Activated naive CD4-positive, alpha-beta T cell treated with anti-CD3 and anti-CD28 coated beads for 36 hours (primary cell): Measurements from ENCODE around the gene OAT. TPM values are rescaled to one million over a fixed set of nuclear protein-coding genes. Genes with fewer than 3 reads are reported as not detected.

Source experiments
- CTCF ChIA-PET: fragments of 350-600 bp; sonication (Branson Sonifier 250); formaldehyde crosslinking; loops from one replicate; lab custom pipeline; 2021; ENCODE audit warnings: antibody characterized with exemption; lab: Charles Lee
- DNase-seq: peaks from one replicate; pipeline ENCODE4 v3.0.0-alpha.2; 2020
- H3K27ac Mint-ChIP-seq: one replicate; pipeline ENCODE4 v1.8.0; 2021; ENCODE audit warnings: mild to moderate bottlenecking, mixed read lengths
- H3K27me3 Mint-ChIP-seq: one replicate; pipeline ENCODE4 v1.8.0; 2021; ENCODE audit warnings: low read depth, mixed read lengths
- H3K36me3 Mint-ChIP-seq: one replicate; pipeline ENCODE4 v1.8.0; 2021; ENCODE audit warnings: low read depth, mixed read lengths
- H3K4me1 Mint-ChIP-seq: one replicate; pipeline ENCODE4 v1.8.0; 2021; ENCODE audit warnings: low read depth, mixed read lengths
- H3K4me3 Mint-ChIP-seq: one replicate; pipeline ENCODE4 v1.8.0; 2021; ENCODE audit warnings: mild to moderate bottlenecking, moderate library complexity, mixed read lengths
- H3K9me3 Mint-ChIP-seq: one replicate; pipeline ENCODE4 v1.8.0; 2021; ENCODE audit warnings: mixed read lengths
- intact Hi-C: fragments of 100-400 bp; cut with micrococcal nuclease; formaldehyde crosslinking; loops from one replicate; pipeline ENCODE4 v1.15.1; 2023
- total RNA-seq, 2 experiments: library from RNA; stranded (reverse); gene quantifications; one replicate each; pipeline ENCODE4 v1.2.3, GENCODE V29; 2021

The OAT gene
- total RNA-seq, 2 experiments from 2014 or later = 37.4 to 41.6 TPM

GRCh38 chr10:124383496-124383895 is 35.2 kb downstream of the OAT start:
- Mint-ChIP-seq H3K9me3 (no peaks in the 10 kb centered on the region), H3K27ac (no peak overlapping the region), H3K4me3 (no peak overlapping the region), H3K4me1 (no peaks in the 10 kb centered on the region), H3K36me3 (no peaks in the 10 kb centered on the region), H3K27me3 (peaks cover 28% of the 10 kb centered on the region)
- intact Hi-C loops = no loop called here
- CTCF ChIA-PET = interaction anchor here (0.7 kb wide), 1 partner anchor 93 kb away, joined by 3 read pairs; no protein-coding TSS in a partner anchor
- no peak for DNase-seq

GRCh38 chr10:124381011-124381611 is 37.6 kb downstream of the OAT start:
- CTCF ChIA-PET = interaction anchor here (0.8 to 1.9 kb wide), 4 partner anchors 8 to 386 kb away, joined by 3 to 14 read pairs (median 5); no protein-coding TSS in a partner anchor
- H3K9me3 Mint-ChIP-seq = no peaks in the 10 kb centered on the region
- H3K4me1 Mint-ChIP-seq = no peaks in the 10 kb centered on the region
- intact Hi-C loops = no loop called here
- DNase-seq = no peak
- H3K36me3 Mint-ChIP-seq = no peaks in the 10 kb centered on the region
- no peak overlapping the region for H3K27ac Mint-ChIP-seq
- peaks cover 35% of the 10 kb centered on the region for H3K27me3 Mint-ChIP-seq
- no peak overlapping the region for H3K4me3 Mint-ChIP-seq

GRCh38 chr10:124380256-124380995 is 38.3 kb downstream of the OAT start:
- Mint-ChIP-seq H3K27ac (no peak overlapping the region), H3K27me3 (peaks cover 35% of the 10 kb centered on the region), H3K36me3 (no peaks in the 10 kb centered on the region), H3K4me3 (no peak overlapping the region), H3K4me1 (no peaks in the 10 kb centered on the region), H3K9me3 (no peaks in the 10 kb centered on the region)
- no peak for DNase-seq
- intact Hi-C loops = no loop called here
- CTCF ChIA-PET = interaction anchor here (0.5 to 1.9 kb wide), 6 partner anchors 9 to 385 kb away, joined by 3 to 14 read pairs (median 4); no protein-coding TSS in a partner anchor

GRCh38 chr10:124379609-124380193 is 39.0 kb downstream of the OAT start:
- CTCF ChIA-PET = interaction anchor here (0.5 to 1.9 kb wide), 4 partner anchors 10 to 385 kb away, joined by 3 to 14 read pairs (median 6); no protein-coding TSS in a partner anchor
- no peak for DNase-seq

GRCh38 chr10:124378881-124379471 is 39.7 kb downstream of the OAT start:
- intact Hi-C loops = no loop called here
- Mint-ChIP-seq H3K9me3 (no peaks in the 10 kb centered on the region), H3K4me3 (no peak overlapping the region), H3K27me3 (peaks cover 35% of the 10 kb centered on the region), H3K4me1 (no peaks in the 10 kb centered on the region), H3K36me3 (no peaks in the 10 kb centered on the region), H3K27ac (no peak overlapping the region)
- CTCF ChIA-PET = interaction anchor here (1.3 kb wide), 1 partner anchor 10 kb away, joined by 7 read pairs; no protein-coding TSS in a partner anchor
- no peak for DNase-seq

More at GRCh38 chr10:124379609-124380193, 39.0 kb downstream of the OAT start:
- H3K27ac Mint-ChIP-seq = no peak overlapping the region
- no peak overlapping the region for H3K4me3 Mint-ChIP-seq
- H3K4me1 Mint-ChIP-seq = no peaks in the 10 kb centered on the region
- peaks cover 35% of the 10 kb centered on the region for H3K27me3 Mint-ChIP-seq
- intact Hi-C loops = no loop called here
- no peaks in the 10 kb centered on the region for H3K36me3 Mint-ChIP-seq
- no peaks in the 10 kb centered on the region for H3K9me3 Mint-ChIP-seq

GRCh38 chr10:124378271-124378670 is 40.5 kb downstream of the OAT start:
- DNase-seq = no peak
- no peaks in the 10 kb centered on the region for H3K4me1 Mint-ChIP-seq
- peaks cover 32% of the 10 kb centered on the region for H3K27me3 Mint-ChIP-seq
- no peaks in the 10 kb centered on the region for H3K36me3 Mint-ChIP-seq
- intact Hi-C loops = no loop called here
- CTCF ChIA-PET = interaction anchor here (1.3 kb wide), 1 partner anchor 11 kb away, joined by 7 read pairs; no protein-coding TSS in a partner anchor
- no peaks in the 10 kb centered on the region for H3K9me3 Mint-ChIP-seq
- no peak overlapping the region for H3K4me3 Mint-ChIP-seq
- no peak overlapping the region for H3K27ac Mint-ChIP-seq

GRCh38 chr10:124377101-124377500 is 41.6 kb downstream of the OAT start:
- intact Hi-C loops = no loop called here
- peaks cover 32% of the 10 kb centered on the region for H3K27me3 Mint-ChIP-seq
- H3K4me3 Mint-ChIP-seq = no peak overlapping the region
- no peaks in the 10 kb centered on the region for H3K4me1 Mint-ChIP-seq
- no peaks in the 10 kb centered on the region for H3K36me3 Mint-ChIP-seq
- CTCF ChIA-PET = interaction anchor here (0.7 kb wide), 1 partner anchor 251 kb away, joined by 3 read pairs; no protein-coding TSS in a partner anchor
- no peak for DNase-seq
- no peaks in the 10 kb centered on the region for H3K9me3 Mint-ChIP-seq
- no peak overlapping the region for H3K27ac Mint-ChIP-seq

- Mint-ChIP-seq H3K4me3 (no peak overlapping the region), H3K27ac (no peak overlapping the region), H3K9me3 (no peaks in the 10 kb centered on the region), H3K4me1 (no peaks in the 10 kb centered on the region), H3K36me3 (no peaks in the 10 kb centered on the region), H3K27me3 (peaks cover 28% of the 10 kb centered on the region)
- no peak for DNase-seq
- intact Hi-C loops = no loop called here
- CTCF ChIA-PET = interaction anchor here (0.7 kb wide), 1 partner anchor 250 kb away, joined by 3 read pairs; no protein-coding TSS in a partner anchor
Observed at GRCh38 chr10:124376411-124376810, 42.3 kb downstream of the OAT start.

- no peak overlapping the region for H3K4me3 Mint-ChIP-seq
- CTCF ChIA-PET = no interaction called here
- no peaks in the 10 kb centered on the region for H3K9me3 Mint-ChIP-seq
- H3K36me3 Mint-ChIP-seq = no peaks in the 10 kb centered on the region
- H3K27me3 Mint-ChIP-seq = peaks cover 24% of the 10 kb centered on the region
- H3K4me1 Mint-ChIP-seq = no peaks in the 10 kb centered on the region
- intact Hi-C loops = no loop called here
- DNase-seq = no peak
- H3K27ac Mint-ChIP-seq = no peak overlapping the region
Observed at GRCh38 chr10:124375691-124376090, 43.0 kb downstream of the OAT start.

- no peak overlapping the region for H3K4me3 Mint-ChIP-seq
- CTCF ChIA-PET = no interaction called here
- DNase-seq = no peak
- H3K4me1 Mint-ChIP-seq = no peaks in the 10 kb centered on the region
- intact Hi-C loops = no loop called here
- no peak overlapping the region for H3K27ac Mint-ChIP-seq
- no peaks in the 10 kb centered on the region for H3K9me3 Mint-ChIP-seq
- peaks cover 20% of the 10 kb centered on the region for H3K27me3 Mint-ChIP-seq
- no peaks in the 10 kb centered on the region for H3K36me3 Mint-ChIP-seq
Observed at GRCh38 chr10:124375353-124375614, 43.4 kb downstream of the OAT start.

- Mint-ChIP-seq H3K4me1 (no peaks in the 10 kb centered on the region), H3K9me3 (no peaks in the 10 kb centered on the region), H3K27ac (no peak overlapping the region), H3K4me3 (no peak overlapping the region), H3K27me3 (peaks cover 16% of the 10 kb centered on the region), H3K36me3 (no peaks in the 10 kb centered on the region)
- no peak for DNase-seq
- intact Hi-C loops = no loop called here
- CTCF ChIA-PET = no interaction called here
Observed at GRCh38 chr10:124374535-124375352, 44.0 kb downstream of the OAT start.
